HG02571 (cell line): ENCODE measurements around the gene PPP6R3.

ENCODE experiments used
- ATAC-seq: cut with Tn5 transposase; IDR thresholded peaks from one replicate; pipeline ENCODE4 v1.9.1; 2021; ENCODE audit warnings: mild to moderate bottlenecking, moderate library complexity; ENCODE audit not compliant: unreplicated experiment

The PPP6R3 gene

DNA sequence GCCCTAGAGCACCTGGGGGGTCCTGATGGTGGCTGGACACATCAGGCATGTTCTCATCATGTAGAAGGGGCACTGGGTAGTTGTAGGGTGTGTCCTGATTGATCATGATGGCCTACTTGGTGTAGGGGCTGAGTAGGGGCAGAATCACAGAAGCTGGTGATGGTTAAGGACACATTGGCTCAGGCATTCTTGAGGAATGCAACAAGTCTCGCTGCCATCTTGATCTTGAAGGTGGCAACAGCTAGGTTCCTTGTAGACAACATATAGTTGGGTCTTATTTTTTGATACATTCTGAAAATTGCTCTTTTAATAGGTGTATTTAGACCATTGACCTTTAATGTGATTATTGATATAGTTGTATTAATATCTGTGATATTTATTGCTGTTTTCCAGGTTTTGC is 28.1 kb downstream of the PPP6R3 start:
- no peak for ATAC-seq

GRCh38 chr11:68495220-68495729 is 34.7 kb downstream of the PPP6R3 start:
- ATAC-seq, result no peak

DNA sequence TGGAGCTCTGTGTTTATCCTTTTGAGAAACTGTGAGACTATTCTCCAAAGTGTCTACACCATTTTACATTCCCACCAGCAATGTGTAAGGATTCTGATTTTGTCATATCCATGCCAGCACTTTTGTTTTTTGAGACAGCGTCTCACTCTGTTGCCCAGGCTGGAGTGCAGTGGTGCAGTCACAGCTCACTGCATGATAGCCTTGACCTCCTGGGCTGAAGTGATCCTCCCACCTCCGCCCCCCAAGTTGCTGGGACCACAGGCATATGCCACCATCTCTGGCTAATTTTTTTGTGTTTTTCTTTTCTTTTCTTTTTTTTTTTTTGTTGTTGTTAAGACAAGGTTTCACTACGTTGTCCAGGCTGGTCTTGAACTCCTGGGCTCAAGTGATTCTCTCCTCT is 35.3 kb downstream of the PPP6R3 start:
- ATAC-seq, result no peak

- no peak for ATAC-seq
Observed at GRCh38 chr11:68497761-68498160, 37.2 kb downstream of the PPP6R3 start.

DNA sequence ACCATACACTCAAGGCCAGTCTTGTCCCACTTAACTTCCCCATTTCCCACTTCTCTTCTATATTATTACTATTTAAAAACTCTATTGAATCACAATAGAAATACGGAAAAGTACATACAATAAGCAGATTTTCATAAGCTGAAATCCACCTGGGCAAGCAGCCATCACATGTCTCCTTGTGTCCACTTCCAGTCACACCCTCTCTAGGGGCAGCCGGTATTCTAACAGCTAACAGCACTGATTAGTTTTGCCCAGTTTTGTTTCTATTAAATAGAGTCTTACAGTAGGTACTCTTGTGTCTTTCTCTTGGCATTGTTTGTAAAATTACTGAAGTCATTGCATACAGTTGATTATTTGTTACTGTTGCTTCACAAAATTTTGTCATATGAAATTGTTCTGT is 37.8 kb downstream of the PPP6R3 start:
- ATAC-seq, result no peak

GRCh38 chr11:68498903-68499883 is 38.6 kb downstream of the PPP6R3 start:
- no peak for ATAC-seq

GRCh38 chr11:68500206-68500605 is 39.7 kb downstream of the PPP6R3 start:
- ATAC-seq, result no peak

GRCh38 chr11:68501813-68502212 is 41.3 kb downstream of the PPP6R3 start:
- no peak for ATAC-seq

DNA sequence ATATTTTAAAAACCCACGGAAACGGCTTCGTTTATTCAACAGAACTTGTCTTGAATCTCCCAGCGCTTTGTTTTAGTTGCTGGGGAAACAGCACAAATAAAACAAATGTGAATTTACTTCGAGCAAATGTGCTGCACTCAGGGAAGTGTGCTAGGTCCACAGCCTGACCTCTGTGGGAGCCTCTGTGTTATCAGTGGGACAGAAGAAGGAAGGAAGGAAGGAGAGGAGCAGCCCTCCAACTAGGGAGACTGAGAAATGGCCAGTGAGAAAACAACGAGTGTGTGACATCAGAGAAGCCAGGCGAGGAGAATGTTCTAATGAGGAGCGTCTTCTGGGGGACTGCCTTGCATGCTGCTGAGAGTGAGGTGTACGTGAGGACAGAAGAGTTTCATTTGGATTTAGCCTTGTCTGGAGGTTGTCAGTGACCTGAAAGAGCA is 42.7 kb downstream of the PPP6R3 start:
- ATAC-seq, result no peak

GRCh38 chr11:68503792-68504191 is 43.2 kb downstream of the PPP6R3 start:
- no peak for ATAC-seq

GRCh38 chr11:68504432-68505066 is 44.0 kb downstream of the PPP6R3 start:
- ATAC-seq, result no peak

DNA sequence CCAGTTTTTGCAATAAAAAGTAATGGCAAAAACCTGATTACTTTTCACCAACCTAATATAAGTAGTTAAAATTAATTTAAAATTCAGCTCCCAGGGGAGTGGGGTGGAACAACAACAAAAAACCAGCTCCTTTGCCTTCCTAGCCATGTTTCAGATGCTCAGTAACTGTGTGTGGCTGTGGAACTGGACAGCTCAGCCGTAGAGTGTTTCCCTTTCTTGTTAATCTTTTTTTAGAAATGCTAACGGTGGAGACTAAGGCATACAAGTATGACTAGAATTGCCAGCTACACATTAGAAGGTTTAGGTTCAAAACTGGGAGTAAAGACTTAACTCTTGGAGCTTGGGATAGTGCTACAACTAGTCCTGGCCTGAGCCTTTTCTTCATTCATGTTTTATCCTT is 45.0 kb downstream of the PPP6R3 start:
- no peak for ATAC-seq

DNA sequence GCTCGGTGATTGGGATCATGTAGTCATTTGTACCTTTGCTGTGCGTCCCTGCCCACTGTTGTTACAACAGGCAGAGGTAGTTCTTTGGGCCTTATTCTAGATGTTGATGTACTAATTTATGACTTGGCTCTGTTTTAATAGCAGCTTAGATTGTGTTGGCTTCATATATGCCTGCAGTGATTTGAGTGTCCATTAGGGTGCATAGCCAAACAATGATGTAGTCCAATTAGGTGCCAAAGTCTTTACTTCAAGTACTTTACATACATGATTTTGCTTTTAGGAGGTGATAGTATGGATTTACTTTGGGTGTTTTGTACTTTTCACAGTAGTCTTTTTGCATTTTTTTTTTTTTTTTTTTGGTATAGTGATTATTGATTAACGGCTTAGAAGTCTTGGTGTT is 46.4 kb downstream of the PPP6R3 start:
- no peak for ATAC-seq

- ATAC-seq, result no peak
Observed at GRCh38 chr11:68508425-68508824, 47.9 kb downstream of the PPP6R3 start.

GRCh38 chr11:68509066-68509465 is 48.5 kb downstream of the PPP6R3 start:
- ATAC-seq, result no peak

DNA sequence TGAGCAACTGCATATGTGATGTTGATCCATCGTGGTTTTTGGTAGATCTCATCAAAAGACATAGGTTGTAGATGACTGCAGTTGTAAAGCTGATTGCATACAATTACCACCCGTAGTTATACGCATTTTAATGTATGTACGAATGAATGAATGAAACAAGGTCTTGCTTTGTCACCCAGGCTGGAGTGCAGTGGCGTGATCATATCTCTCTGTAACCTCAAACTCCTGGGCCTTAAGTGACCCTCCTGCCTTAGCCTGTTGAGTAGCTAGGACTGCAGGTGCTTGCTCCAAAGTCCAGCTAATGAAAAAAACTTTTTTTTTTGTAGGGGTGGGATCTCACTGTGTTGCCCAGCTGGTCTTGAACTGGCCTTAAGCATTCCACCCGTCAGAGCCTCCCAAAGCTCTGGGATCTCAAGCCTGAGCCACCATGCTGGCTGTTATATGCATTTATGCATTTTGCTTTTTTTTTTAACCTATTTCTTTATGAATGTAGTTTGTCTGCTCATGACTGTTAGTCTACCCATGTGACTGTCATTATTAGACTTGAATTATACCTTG is 53.5 kb downstream of the PPP6R3 start:
- ATAC-seq, result no peak

DNA sequence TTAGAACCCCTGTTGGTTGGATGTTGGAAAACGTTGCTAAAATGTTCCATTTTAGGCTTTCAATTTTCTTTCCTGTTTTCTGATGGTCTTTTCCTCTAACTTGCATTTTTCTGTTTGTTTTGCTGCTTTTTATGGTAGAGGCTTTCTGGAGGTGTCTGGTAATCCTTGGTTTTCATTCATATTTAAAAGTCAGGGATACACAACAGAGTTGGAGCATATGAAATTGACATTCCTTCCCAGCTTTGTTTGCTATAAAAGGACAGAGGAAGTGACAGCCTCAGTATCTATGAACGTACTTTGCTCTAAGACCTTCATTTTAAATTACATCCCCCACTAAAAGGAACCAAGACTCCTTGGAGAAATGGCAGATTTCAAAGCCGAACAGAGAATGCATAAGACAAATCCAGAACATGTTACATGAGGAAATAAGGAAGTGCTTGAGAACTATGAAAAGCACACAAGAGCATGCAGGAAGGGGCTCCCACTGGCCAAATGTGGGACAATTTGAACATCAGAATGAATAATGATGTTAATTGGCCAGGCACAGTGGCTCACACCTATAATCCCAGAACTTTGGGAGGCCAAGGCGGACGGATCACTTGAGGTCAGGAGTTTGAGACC is 56.7 kb downstream of the PPP6R3 start:
- ATAC-seq, result no peak

DNA sequence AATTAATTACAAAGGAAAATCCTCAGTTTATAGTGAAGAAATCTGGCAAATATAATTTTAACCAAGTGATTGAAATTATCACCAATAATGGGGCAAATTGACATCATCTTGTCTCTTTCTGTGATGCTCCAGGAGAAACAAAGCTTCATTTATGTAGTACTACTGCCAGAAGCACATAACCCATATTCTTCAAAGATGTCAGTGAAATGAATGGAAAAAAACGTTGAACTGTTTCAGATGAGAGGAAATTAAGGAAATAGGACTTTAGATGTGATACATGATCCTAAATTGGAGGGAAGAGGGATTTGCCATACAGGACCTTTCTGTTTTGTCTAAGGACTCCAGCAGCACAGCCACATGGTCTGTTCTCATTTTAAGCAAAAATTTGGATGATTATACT is 57.6 kb downstream of the PPP6R3 start:
- no peak for ATAC-seq

- no peak for ATAC-seq
Observed at GRCh38 chr11:68521969-68522652, 61.6 kb downstream of the PPP6R3 start.

- no peak for ATAC-seq
Observed at GRCh38 chr11:68523033-68523432, 62.5 kb downstream of the PPP6R3 start.

- no peak for ATAC-seq
Observed at GRCh38 chr11:68523743-68524142, 63.2 kb downstream of the PPP6R3 start.
